Right cardiac atrium (tissue), 5 donors: ENCODE measurements around the gene U2SURP. TPM values are rescaled to one million over a fixed set of nuclear protein-coding genes. Genes with fewer than 3 reads are reported as not detected.
"Not testable (repeated sequence)": the region's sequence is repeated elsewhere in the genome, so short reads cannot be mapped to it uniquely, and the experiment has no call there.

Experiments used
- ATAC-seq, 2 donors: fragments of 200-7000 bp; cut with Tn5 transposase; one replicate each; pipeline versions ENCODE4 v1.8.0 to v1.9.1; 2020; ENCODE audit warnings: moderate library complexity in 2 of 2, mild to moderate bottlenecking in 1 of 2
- DNase-seq, 3 donors: peaks; one replicate each; pipeline ENCODE4 v3.0.0-alpha.2; 2020
- H3K27ac ChIP-seq: one replicate; pipeline ENCODE4 v1.5.1; 2013; ENCODE audit warnings: mild to moderate bottlenecking, low read length, control low read depth, moderate library complexity
- H3K27me3 ChIP-seq: one replicate; pipeline ENCODE4 v1.6.1; 2013; ENCODE audit not compliant: control insufficient read depth, insufficient read depth
- H3K4me1 ChIP-seq: one replicate; pipeline ENCODE4 v1.6.1; 2013; ENCODE audit warnings: low read length; ENCODE audit not compliant: control insufficient read depth, insufficient read depth
- H3K4me3 ChIP-seq: one replicate; pipeline ENCODE4 v1.5.1; 2013; ENCODE audit warnings: low read length, control low read depth
- H3K9me3 ChIP-seq: one replicate; pipeline ENCODE4 v1.6.1; 2013; ENCODE audit warnings: low read length; ENCODE audit not compliant: control insufficient read depth
- WGBS: extraction: QIAGEN DNeasy Blood & Tissue Kit; methylation state at CpG from one replicate; pipeline ENCODE4 v1.1.7; 2013; 5-methylcytosine and 5-hydroxymethylcytosine counted together
- intact Hi-C, 4 donors: fragments of 100-400 bp; cut with DNase I; formaldehyde crosslinking; loops; one replicate each; pipeline versions ENCODE4 v1.11.0 to v1.14.0; 2022 to 2023
- polyA plus RNA-seq: library from polyadenylated mRNA; stranded (reverse); fragments of 200-250 nt; gene quantifications from one replicate; pipeline ENCODE4 v1.2.3, GENCODE V29; 2013
- total RNA-seq, 4 donors: library from RNA; stranded (reverse); fragmentation: NEBNext Ultra II Directional; extraction: Animal tissue kit (Norgen Biotek cat#: 25700); gene quantifications; one replicate each; pipeline ENCODE4 v1.2.1, GENCODE V29; 2021
- donor health status: healthy with polysubstance abuse.
- donor health status: DM: no; HTN: yes; CAD: no.
- donor health status: DM: no; HTN: no; CAD: no.
- donor health status: DM: no; HTN: yes; CAD: no; lungs with severe emphysema.
- donor health status: DM: yes; HTN: yes; CAD: no.

The U2SURP gene
- total and polyA plus RNA-seq, 5 donors = 22.8 to 56.6 (median 50.8) TPM

DNA sequence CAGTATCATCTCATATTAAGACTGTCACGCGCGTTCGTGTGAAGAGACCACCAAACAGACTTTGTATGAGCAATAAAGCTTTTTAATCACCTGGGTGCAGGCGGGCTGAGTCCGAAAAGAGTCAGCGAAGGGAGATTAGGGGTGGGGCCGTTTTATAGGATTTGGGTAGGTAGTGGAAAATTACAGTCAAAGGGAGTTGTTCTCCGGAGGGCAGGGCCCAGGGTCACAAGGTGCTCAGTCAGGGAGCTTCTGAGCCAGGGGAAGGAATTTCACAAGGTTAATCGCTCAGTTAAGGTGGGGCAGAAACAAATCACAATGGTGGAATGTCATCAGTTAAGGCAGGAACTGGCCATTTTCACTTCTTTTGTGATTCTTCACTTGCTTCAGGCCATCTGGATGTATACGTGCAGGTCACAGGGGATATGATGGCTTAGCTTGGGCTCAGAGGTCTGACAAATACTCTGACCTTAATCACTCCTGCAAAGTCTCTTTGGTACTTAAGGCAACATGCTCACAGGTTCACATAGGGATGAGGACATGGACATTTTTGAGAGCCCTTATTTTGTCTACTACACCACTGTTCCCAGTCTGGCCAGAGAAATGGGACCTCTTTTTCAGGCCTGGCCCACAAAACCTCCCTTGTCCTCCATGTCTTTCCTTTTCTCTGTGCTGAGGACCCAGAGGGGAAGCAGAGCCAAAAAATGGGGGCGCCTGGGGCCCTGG lies 71.1 kb downstream of the U2SURP start:
- H3K9me3 ChIP-seq, H3K27ac ChIP-seq, intact Hi-C loops, H3K4me3 ChIP-seq, ATAC-seq, DNase-seq, H3K27me3 ChIP-seq, H3K4me1 ChIP-seq: not testable (repeated sequence)
- WGBS = 93% methylated on average over 12 of the region's 12 CpGs

DNA sequence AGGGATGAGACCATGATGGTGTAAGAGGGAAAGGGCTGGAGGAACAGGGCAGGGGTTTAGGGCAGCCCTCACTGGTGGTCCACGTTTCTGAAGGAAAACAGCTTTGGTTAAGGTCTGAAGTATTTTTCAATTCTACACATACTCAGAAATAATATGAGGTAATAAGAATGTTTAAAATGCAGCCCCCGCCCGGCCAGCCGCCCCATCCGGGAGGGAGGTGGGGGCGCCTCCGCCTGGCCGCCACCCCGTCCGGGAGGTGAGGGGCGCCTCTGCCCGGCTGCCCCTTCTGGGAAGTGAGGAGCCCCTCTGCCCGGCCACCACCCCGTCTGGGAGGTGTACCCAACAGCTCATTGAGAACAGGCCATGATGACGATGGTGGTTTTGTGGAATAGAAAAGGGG lies 72.2 kb downstream of the U2SURP start:
- not testable (repeated sequence) for ATAC-seq, H3K27me3 ChIP-seq
- 91% methylated on average over 14 of the region's 15 CpGs for whole genome bisulfite sequencing

DNA sequence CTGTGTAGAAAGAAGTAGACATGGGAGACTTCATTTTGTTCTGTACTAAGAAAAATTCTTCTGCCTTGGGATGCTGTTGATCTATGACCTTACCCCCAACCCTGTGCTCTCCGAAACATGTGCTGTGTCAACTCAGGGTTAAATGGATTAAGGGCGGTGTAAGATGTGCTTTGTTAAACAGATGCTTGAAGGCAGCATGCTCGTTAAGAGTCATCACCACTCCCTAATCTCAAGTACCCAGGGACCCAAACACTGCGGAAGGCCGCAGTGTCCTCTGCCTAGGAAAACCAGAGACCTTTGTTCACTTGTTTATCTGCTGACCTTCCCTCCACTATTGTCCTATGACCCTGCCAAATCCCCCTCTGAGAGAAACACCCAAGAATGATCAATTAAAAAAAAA lies 72.6 kb downstream of the U2SURP start:
- DNase-seq, H3K27me3 ChIP-seq, H3K4me1 ChIP-seq, intact Hi-C loops, H3K4me3 ChIP-seq, H3K27ac ChIP-seq, H3K9me3 ChIP-seq, ATAC-seq: not testable (repeated sequence)
- 76% methylated on average over 5 of the region's 5 CpGs for WGBS

More for the DNA sequence above, 72.2 kb downstream of the U2SURP start:
- H3K4me1 ChIP-seq, H3K4me3 ChIP-seq, intact Hi-C loops, H3K27ac ChIP-seq, H3K9me3 ChIP-seq: not testable (repeated sequence)
- DNase-seq = peak in 1 of 3 donors; percentile 47

DNA sequence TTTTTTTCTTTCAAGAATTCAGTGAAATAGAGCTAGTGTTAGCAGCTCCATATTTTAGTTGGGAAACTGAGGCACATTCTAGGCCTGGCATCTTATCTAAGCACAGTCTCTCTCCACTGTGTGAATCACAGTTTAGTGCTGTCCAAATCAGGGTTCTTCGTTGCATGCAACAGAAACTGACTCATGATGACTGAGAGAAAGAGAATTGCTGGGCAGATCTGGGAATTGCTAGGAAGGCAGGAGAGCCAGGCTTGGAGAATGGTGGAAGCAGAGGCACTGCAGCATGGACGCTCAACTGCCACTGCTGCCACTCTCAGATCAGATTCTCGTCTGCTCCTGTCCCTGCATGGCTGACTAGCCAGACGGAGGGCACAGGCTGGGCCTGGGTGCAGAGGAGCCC lies 77.5 kb downstream of the U2SURP start:
- Histone ChIP-seq H3K9me3 (no peaks in the 10 kb centered on the region), H3K27ac (no peak overlapping the region), H3K4me1 (no peaks in the 10 kb centered on the region), H3K27me3 (no peaks in the 10 kb centered on the region), H3K4me3 (no peak overlapping the region)
- 78% methylated on average over 4 of the region's 4 CpGs for whole genome bisulfite sequencing
- intact Hi-C loops = no loop called here
- ATAC-seq (no peak), DNase-seq (no peak)

DNA sequence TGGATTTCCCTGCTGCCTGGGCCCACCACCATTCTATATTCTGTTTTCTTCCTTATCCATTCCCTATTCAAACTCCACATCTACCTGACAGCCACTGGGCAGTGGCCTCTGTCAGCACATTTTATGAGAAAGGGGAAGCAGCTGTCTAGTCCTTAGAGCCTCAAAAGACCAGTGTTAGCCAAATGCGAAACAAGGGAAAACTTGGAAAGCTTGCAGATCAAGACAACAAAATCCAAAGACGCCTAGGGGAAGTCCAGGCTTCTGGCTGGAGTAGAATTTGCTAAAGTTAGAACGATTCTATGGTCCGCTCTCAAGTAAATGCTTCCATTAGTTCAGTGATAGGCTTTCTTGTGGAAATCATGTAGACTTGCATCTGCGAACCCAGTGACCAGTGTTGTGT lies 78.8 kb downstream of the U2SURP start:
- ATAC-seq (no peak), DNase-seq (no peak)
- intact Hi-C loops = no loop called here
- no peak overlapping the region for H3K27ac ChIP-seq
- no peak overlapping the region for H3K4me3 ChIP-seq
- no peaks in the 10 kb centered on the region for H3K9me3 ChIP-seq
- 85% methylated on average over 5 of the region's 5 CpGs for WGBS
- no peaks in the 10 kb centered on the region for H3K4me1 ChIP-seq
- H3K27me3 ChIP-seq = no peaks in the 10 kb centered on the region

DNA sequence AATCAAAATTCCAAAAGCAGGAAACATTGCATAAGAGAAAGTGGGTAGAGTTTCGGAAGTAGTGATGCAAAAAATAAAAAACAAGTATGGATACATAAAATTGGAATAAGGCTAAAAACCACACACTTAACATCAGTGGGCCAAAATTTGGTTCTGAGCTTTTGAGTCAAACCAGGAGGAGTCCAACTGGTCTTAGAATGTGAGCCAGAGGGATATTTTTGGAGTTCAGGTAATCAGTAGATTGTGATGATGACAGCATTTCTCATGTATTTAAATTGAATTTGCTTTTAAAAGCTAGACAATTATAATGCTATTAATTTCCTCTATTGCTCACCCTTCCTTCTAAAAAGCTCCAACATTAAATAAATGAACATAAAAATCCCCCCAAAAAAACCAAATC lies 80.0 kb downstream of the U2SURP start:
- DNase-seq (no peak), ATAC-seq (no peak)
- H3K4me3 ChIP-seq = no peak overlapping the region
- no peaks in the 10 kb centered on the region for H3K27me3 ChIP-seq
- H3K9me3 ChIP-seq = no peaks in the 10 kb centered on the region
- H3K27ac ChIP-seq = no peak overlapping the region
- intact Hi-C loops = no loop called here
- WGBS = 89% methylated on average over 1 of the region's 1 CpG
- no peaks in the 10 kb centered on the region for H3K4me1 ChIP-seq

DNA sequence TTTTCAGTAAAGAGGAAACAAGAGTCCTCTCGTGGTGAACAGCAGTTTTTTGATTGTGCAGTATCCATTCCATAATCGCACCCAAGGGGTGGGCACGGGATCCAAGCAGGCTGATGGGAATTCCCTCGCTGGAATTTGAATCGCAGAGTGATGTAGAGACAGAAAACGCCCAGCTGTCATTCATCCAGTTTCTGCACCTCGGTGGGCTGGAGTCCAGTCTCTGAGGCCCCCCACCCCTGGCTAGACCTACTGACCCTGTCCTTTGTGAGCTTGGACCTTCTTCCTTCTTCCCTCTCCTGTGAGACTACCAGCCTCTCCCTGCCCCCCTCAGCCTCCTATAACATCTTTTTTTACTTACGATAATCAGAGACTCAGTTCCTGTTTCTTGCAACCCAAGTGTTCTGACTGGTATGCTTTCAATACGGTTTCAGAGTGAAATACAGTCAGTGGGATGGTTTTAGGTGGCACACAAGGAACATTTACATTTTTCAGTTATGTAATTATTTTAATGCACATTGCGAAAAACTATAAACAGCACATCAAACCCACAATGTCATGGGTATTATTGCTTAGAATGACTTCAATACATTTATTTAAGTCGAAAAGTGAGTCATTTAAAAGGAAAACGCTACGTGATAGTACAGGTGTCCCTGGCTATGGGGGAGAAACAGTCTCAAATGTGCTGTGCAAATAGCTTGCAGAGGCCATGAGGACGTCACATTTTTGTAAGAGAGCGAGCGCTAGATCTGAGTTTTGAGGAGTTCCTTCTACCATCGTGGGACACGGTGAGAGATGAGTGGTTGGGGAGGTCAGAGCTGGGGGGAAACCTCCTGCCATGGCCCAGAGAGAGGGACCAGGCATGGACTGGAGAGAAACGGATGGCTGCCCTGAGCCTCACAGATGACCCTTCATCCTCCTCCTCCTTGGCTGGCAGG lies 80.7 kb downstream of the U2SURP start:
- H3K4me1 ChIP-seq = no peaks in the 10 kb centered on the region
- ATAC-seq (peak in 1 of 2 donors; percentile 19), DNase-seq (no peak)
- no peaks in the 10 kb centered on the region for H3K27me3 ChIP-seq
- H3K4me3 ChIP-seq = no peak overlapping the region
- intact Hi-C loops = no loop called here
- 78% methylated on average over 19 of the region's 19 CpGs for WGBS
- no peak overlapping the region for H3K27ac ChIP-seq
- H3K9me3 ChIP-seq = no peaks in the 10 kb centered on the region

DNA sequence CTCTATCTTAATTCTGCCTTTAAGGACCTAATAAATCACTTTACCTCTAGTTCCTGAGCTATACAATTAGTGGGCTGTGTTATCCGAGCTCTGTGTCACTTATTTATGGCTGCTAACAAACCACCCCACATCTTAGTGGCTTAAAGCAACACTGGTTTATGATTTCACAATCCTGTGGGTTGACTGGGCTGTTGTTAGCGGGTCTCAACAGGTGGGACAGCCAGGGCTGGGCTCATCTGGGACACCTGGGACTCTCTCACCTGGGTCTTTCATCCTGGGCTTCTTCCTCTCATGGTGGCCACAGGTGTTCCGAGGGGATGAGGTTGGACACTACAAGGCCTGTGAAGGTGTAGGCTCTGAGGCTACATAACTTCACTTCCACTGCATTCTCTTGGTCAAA lies 82.4 kb downstream of the U2SURP start:
- Histone ChIP-seq H3K27me3 (no peaks in the 10 kb centered on the region), H3K9me3 (no peaks in the 10 kb centered on the region), H3K4me1 (no peaks in the 10 kb centered on the region), H3K4me3 (no peak overlapping the region), H3K27ac (no peak overlapping the region)
- ATAC-seq (no peak), DNase-seq (no peak)
- 83% methylated on average over 3 of the region's 3 CpGs for WGBS
- intact Hi-C loops = no loop called here

DNA sequence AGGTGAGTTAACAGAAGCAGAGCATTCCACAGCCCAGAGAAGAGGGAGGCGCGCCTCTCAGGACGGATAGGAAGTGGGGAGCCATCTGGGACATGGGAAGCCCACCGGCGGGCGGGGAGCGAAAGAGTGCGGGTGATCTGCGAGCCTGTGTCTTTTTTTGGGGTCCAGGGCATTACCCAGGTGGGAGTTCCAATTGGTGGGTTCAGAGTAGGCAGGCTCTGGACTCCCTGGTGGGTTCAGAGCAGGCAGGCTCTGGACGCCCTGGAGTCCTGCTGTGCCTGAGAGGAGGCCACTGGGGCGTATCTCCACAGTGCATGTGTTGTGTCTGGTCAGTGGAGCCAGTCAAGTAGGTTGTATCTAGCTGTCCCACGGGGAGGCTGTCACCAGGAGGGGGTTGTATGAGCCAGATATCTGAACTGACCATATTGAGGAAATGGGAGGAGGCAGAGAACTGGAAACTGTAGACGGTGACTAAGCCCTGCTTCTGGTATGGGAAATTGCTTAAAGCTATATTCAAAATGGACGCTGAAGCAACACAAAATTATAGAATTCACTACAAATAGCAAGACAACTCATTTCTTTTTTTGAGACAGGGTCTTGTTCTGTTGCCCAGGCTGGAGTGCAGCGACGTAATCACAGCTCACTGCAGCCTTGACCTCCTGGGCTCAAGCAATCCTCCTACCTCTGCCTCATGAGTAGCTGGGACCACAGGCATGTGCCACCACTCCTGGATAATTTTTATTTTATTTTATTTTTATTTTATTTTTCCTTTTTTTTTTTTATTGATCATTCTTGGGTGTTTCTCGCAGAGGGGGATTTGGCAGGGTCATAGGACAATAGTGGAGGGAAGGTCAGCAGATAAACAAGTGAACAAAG lies 83.7 kb downstream of the U2SURP start:
- H3K27ac ChIP-seq = no peak overlapping the region
- no peaks in the 10 kb centered on the region for H3K27me3 ChIP-seq
- no peak for DNase-seq
- ATAC-seq = peak; percentile 24 to 92
- no peak overlapping the region for H3K4me3 ChIP-seq
- WGBS = 81% methylated on average over 17 of the region's 17 CpGs
- no peaks in the 10 kb centered on the region for H3K9me3 ChIP-seq
- intact Hi-C loops = no loop called here
- H3K4me1 ChIP-seq = no peaks in the 10 kb centered on the region

DNA sequence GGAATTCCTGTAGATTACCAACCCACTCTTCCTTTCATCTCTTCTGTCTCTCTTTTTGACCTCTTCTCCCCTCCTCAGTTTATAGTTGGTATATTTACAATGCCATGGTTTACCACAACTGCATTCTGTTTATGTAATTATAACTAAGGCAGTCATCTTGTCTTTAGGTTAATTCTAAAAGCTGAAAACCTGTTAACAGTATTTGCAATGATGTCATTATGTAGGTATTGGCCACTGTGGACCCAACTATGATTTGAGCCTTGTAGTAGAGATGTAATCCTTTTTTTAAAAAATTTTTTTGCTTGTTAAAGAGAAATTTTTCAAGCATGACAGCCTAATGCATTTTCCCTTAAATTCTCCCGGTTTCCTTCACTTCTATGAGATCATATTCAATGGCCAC lies 87.5 kb downstream of the U2SURP start:
- Histone ChIP-seq H3K27ac (no peak overlapping the region), H3K27me3 (no peaks in the 10 kb centered on the region), H3K4me3 (no peak overlapping the region), H3K9me3 (no peaks in the 10 kb centered on the region), H3K4me1 (no peaks in the 10 kb centered on the region)
- no peak for DNase-seq
- 82% methylated on average over 1 of the region's 1 CpG for WGBS
- intact Hi-C loops = no loop called here
- no peak for ATAC-seq
